Measurements from ENCODE around the gene IQCF2.

DNA sequence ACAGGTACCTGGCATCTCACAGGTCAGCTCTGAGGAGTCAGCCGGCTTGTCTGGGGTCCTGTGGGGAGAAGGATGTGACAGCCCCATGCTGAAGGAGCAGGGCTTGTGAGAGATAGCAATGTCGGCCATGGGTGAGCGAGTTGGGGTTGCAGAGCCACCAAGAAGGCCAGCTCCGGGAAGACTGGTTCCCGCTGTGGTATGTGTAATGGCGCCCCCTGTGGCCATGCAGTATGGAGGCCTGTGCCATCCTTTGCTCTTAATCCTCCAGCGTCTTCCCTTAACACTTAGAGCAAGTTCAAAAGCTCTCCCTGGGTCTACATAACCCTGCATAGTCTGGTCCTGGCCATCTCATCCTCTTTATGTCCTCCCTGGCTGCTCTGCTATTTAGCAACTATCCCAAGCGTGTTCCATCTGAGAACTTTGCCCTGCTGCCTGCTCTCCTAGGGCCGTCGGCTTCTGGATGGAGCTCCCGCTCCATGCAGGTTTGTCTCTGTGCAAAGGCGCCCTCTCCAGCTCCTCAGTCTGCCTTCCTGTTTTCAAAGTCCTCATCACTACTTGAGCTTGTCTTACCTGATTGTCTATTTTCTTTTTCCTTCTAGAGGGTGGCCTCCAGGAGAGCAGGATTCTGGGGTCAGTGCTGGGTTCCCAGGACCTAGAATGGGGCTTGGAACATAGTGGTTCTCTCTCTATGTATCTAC is 41.6 kb upstream of the IQCF2 start:
- TF ChIP-seq EZH2 (IDR thresholded peaks at IDR 0.05; ENCODE audit: borderline replicate concordance, low read depth, low read length, severe bottlenecking) (no peak), POLR2A (IDR thresholded peaks at IDR 0.05; ENCODE audit: low read depth, low read length) (no peak), POLR2AphosphoS5 (IDR thresholded peaks at IDR 0.05; ENCODE audit: insufficient read depth, low read depth, low read length) (no peak), FOS (IDR thresholded peaks at IDR 0.05; ENCODE audit: borderline replicate concordance, insufficient read depth, low read length) (no peak)
- TF ChIP-seq, protein P1, sequence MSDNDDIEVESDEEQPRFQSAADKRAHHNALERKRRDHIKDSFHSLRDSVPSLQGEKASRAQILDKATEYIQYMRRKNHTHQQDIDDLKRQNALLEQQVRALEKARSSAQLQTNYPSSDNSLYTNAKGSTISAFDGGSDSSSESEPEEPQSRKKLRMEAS (IDR thresholded peaks at IDR 0.05; ENCODE audit: insufficient read depth, insufficient read length) = no peak
- TF ChIP-seq, protein P2, sequence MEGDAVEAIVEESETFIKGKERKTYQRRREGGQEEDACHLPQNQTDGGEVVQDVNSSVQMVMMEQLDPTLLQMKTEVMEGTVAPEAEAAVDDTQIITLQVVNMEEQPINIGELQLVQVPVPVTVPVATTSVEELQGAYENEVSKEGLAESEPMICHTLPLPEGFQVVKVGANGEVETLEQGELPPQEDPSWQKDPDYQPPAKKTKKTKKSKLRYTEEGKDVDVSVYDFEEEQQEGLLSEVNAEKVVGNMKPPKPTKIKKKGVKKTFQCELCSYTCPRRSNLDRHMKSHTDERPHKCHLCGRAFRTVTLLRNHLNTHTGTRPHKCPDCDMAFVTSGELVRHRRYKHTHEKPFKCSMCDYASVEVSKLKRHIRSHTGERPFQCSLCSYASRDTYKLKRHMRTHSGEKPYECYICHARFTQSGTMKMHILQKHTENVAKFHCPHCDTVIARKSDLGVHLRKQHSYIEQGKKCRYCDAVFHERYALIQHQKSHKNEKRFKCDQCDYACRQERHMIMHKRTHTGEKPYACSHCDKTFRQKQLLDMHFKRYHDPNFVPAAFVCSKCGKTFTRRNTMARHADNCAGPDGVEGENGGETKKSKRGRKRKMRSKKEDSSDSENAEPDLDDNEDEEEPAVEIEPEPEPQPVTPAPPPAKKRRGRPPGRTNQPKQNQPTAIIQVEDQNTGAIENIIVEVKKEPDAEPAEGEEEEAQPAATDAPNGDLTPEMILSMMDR (IDR thresholded peaks at IDR 0.05; ENCODE audit: extremely low read depth in 1 of 2, insufficient read depth in 1 of 2, low read depth in 1 of 2, low read length in 2 of 2) = peak; percentile 26 to 27
